HL-60/S4 treated with phorbol 12-myristate 13-acetate at 8.2 ng/mL for 4 days and 3 days (cell line): Measurements from ENCODE around the gene NAA20.

Experiments
- in situ Hi-C: fragments of 300-500 bp; cut with MboI; formaldehyde crosslinking; loops from 2 replicates; pipeline ENCODE4 v1.15.0; 2022; ENCODE audit warnings: low sequenced_read_pairs

The NAA20 gene

DNA sequence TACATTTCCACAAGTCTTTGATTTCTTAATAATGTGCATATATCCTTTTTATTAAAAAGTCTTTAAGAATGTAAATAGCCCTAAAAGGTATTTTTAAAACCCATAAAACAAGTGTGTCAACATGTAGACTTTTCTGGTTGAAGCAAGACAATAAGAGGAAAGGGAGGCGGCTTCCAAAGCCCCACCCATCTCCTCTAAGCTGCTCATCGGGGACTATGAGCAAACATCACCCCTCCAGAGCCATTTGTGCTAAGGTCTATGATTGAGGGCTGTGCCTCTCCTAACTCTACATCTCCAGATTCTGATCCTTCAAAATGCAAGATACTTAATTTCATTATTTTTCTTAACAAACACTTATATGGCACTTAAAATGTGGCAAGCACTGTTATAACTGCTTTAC is 2.5 kb upstream of the NAA20 start:
- in situ Hi-C loops, result no loop called here

DNA sequence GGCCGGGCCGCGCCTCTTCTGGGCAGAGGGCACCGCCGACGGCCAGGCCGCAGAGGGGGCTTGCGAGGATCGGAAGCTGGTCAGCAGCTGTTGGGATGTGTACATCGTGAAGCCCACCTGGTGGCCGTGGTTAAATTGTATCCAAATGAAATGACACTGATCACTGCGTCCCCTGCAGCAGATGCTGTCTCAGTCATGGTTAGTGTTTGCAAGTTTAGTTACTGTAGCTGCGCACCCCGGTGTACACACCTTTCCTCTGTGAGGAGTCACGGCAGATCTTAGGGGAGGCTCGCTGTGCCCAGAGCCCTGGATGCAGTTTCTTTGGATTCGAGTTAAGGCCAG is 653 bp downstream of the NAA20 start:
- in situ Hi-C loops, result no loop called here

DNA sequence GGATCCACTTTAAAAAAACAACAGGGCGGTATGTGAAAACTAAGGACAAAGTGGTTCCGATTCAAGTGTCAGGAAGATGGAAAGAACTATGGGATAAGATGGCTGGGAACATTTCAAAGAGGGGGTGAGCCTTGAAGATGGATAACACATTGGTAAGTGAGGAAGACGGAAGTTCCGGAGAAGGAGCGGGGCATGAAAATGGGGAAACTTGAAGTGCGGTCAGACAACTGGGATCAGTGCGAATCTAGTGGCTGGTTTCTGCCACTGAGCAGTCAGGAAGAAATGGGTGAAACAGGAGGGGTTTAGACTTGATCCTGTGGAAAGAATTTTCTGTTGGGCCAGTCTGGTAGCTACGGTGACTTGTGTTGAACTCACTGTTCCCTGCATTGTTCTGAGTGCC is 1.2 kb downstream of the NAA20 start:
- in situ Hi-C loops, result no loop called here

DNA sequence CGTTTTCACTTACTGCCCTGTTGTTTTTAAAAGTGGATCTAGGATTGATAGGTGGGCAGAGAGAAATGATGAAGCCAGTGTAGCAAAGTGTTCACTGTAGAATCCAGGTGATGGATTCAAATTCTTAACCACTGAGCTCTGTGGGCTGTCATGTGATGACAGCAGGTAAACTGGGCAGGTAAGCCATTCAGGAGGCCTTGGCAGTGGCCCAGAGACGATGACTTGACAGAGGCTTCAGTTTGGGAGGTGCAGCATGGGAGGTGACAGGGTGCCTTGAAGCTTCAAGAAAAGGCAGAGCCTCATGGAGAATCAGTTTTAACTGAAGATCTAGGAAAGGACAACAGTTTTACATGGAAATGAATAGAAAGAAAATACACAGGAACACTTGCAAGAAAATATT is 2.0 kb downstream of the NAA20 start:
- in situ Hi-C loops, result no loop called here

DNA sequence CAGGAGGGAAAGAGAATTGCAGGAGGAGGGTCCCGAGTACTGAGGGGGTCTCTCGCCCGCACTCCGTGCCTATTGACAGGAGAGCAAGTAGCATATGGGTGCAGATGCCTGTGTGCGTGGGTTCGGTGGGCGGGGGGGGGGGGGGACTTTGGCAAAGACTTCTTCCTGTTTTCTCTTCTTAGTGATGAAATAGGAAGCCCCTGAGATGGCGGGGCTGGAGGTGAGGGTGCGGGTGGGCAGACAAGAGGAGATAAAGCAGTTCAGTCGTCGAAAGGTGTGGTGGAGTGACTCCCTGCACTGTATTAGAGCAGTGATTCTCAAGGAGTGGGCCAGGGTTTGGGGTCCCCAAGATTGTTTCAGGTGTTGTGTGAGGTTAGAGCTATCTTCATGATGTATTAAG is 3.7 kb downstream of the NAA20 start:
- in situ Hi-C loops, result no loop called here

DNA sequence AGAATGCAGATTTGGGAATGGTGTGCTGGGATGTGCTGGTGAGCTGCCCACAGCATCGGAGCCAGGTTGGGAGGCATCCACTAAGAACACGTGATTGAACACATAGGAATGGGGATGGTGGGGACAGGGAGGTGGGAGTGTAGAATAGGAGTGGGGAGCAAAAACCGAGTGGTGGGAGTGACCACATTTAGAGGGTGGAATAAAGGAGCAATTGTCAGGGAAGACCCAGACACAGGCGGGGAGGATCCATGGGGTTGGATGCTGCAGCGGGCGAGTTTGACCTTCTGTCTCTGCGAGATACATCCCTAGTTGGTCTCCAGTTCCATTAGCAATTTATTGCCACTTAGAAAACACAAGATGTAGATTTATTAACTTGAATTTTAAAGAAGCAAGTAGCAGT is 4.7 kb downstream of the NAA20 start:
- in situ Hi-C loops, result no loop called here

DNA sequence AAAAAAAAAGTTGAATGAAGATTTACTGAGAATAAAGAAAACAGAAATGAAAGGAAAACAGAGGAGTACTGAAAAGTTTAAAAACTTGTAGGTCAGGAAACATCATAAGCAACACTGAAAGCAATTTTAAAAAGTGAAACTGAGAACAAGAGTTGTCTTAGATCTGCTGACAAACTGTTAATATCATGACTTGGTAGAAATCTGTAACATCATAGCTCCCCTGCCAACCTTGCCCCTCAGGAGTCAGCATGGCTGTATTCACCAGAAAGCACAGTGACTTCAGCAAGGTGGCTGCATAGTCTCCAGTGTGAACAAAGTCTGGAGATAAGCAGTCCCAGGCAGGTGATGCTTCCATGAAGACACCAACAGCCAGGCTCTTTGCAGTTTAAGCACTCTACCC is 5.3 kb downstream of the NAA20 start:
- in situ Hi-C loops, result no loop called here

DNA sequence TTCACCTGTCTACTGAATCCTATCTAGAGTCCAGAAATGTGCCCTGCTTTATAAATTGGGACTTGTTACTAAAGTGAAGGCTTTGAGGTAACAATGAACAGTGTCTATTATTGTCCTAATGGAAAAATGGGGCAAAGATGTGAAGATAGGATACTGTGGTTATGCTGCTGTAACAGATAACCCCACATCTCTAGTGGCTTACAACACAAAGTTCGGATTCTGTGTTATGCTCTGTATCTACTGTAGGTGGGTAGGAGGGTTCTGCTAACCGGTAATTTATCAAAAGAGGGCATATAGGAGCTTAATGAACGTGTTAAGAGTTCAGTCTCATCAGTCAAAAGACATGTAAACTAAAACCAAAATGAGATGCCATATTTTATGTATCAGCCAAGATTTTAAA is 6.2 kb downstream of the NAA20 start:
- in situ Hi-C loops, result no loop called here

DNA sequence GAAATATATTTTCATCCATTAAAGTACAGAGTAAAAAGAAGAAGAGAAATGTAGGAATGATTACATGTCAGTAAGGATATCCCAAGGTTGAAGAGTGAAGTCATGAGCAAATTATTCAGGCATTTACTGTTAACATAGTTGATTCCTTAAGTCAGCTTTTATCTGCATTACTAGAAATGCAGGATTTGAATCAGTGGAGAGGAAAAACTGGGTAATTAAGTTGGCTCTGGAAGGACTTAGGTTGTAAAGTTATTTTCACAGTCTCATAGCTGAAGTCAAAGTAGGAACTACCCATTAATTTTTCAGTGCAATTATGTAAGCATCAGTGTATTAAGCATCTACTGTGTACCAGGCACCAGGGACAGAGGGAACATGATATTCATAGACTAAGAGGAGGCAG is 7.8 kb downstream of the NAA20 start:
- in situ Hi-C loops, result no loop called here

DNA sequence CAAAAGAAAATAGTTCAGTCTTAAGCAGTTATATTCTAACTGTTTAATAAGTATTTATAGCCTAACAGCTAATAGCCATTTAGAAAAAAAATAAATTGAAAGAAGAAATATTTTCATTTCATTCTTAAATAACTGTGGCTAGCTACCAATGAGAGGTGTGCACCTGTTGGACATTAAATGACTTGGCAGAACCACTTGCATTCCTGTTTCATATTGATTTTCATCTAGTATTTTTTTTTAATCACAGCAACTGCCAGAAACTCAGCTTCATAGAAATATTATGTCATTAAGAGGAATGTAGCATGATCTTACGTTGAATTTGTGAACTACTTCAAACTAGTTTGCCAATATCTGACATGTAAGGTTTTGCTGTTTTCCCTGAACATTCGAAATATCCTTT is 10.1 kb downstream of the NAA20 start:
- in situ Hi-C loops, result no loop called here

DNA sequence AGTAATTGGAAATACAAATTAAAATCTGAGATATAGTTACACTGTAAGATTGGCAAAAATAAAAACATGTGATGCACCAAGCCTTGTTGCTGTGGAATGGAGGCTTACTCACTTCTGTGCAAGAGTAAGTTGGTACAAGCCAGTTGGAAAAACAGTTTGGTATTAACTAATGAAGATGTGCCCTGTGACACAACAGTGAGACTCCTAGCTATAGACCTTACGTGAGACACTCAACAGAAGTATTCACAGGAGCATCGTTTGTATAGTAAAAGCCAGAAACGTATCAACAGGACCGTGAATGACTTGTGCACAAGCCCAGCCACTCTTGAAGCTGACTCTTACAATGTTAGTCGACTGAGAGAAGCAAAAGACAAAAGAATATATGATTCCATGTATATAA is 14.6 kb downstream of the NAA20 start:
- in situ Hi-C loops, result no loop called here

DNA sequence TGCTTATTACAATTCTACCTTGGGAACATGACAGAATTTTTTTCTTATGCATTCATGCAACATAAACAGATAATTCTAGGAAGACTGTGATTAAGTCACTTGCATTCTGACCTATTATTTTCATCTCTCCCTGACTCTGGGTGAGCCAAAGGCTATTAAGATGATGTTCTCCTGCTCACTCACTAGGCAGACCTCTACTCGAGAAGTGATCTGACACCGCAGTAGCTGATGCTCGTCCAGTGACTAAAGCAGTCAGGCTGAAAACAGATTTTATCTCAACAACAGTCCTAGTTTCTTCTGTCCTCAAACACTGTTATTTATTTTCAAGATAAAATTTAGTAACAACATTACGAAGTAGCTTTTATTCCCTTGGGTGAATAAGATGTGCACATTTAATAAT is 17.3 kb downstream of the NAA20 start:
- in situ Hi-C loops, result no loop called here

DNA sequence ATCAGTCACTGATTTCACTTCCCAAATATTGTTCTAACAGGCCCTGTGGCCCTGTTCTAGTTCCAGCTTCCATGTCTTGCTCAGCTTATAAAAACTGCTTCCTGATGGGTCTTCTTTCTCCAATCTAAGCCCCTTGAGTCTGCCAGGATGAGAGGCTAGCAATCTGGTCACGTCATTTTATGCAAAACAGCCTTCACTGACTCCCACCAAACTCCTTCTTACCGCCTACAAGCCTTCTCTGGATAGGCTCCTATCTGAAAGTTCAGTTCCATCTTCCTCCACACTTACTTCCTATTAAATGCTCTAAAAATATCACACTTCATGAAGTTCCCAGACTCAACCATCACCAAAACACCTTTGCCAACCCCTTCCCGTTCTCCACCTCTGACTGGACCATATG is 19.6 kb downstream of the NAA20 start:
- in situ Hi-C loops, result no loop called here

DNA sequence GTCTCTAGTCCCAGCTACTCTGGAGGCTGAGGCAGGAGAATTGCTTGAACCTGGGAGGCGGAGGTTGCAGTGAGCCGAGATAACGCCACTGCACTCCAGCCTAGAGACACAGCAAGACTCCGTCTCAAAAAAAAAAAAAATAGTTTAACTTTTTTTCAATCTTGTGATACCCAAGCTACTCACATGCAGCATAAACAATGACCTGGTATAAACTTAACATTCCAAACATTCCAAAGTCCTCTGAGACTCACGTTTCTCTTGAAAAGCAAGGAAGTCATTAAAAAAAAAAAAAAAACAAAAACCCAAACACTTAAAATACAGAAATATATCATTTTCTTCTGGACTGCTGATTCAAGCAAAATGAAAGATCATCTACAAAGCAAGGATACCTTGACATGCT is 20.8 kb downstream of the NAA20 start:
- in situ Hi-C loops, result no loop called here

DNA sequence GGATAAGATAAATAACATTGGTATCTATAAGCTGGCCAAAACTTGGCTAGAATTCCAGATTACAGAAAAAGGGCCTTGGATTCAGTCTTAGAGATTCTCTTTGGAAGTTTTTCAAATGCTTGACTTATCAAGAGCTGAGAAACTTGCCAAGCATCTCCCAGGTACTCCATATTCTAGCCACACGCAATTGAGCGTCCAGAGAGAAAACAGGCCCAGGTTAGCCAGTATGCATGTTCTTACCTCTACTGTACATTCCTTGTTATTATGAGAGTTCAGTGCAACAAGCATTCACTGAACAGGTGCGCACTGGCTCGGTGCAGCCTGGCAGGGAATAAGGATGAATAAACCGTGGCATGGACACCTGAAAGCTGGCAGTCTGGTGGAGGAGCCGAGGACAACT is 21.4 kb downstream of the NAA20 start:
- in situ Hi-C loops, result no loop called here

DNA sequence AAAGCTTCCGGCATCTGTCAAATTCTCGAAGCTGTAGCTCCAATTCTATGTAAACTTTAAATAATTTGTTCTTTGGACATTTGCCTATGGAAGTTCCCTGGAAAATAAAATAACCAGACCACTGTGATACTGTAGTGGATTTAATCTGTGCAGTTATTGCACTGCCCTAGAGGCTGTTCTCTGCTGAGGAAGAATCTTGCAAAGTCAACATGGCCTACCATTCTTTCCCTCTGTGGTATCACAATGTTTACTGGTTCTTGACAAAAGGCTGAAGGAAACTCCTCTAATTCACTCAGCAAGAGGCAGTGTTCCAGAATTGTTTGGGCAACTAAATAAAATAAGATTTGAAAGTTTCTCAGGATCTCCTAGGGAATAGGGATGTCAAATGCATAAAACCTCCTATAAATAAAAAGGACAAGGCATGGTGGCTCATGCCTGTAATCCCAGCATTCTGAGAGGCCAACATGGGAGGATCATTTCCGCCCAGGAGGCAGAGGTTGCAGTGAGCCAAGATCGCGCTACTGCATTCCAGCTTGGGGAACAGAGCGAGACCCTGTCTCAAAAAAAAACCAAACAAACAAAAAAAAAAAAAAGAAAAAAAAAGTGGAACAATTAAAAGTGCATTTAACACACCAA is 22.7 kb downstream of the NAA20 start:
- in situ Hi-C loops, result no loop called here

DNA sequence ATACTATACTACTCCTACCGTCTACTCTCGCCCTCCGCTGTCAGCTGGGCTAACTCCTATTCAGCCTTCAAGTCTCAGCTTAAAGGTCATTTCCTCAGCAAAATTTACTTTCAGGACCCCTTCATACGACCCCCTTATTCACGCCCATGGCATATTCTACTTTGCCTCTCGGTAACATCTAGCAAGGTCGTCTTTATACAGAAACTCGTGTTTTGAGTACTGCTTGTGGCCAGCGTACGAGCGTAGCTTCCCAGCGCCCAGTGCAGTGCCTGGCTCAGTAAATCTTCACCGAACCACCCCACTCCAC is 34.6 kb downstream of the NAA20 start:
- in situ Hi-C loops, result no loop called here

DNA sequence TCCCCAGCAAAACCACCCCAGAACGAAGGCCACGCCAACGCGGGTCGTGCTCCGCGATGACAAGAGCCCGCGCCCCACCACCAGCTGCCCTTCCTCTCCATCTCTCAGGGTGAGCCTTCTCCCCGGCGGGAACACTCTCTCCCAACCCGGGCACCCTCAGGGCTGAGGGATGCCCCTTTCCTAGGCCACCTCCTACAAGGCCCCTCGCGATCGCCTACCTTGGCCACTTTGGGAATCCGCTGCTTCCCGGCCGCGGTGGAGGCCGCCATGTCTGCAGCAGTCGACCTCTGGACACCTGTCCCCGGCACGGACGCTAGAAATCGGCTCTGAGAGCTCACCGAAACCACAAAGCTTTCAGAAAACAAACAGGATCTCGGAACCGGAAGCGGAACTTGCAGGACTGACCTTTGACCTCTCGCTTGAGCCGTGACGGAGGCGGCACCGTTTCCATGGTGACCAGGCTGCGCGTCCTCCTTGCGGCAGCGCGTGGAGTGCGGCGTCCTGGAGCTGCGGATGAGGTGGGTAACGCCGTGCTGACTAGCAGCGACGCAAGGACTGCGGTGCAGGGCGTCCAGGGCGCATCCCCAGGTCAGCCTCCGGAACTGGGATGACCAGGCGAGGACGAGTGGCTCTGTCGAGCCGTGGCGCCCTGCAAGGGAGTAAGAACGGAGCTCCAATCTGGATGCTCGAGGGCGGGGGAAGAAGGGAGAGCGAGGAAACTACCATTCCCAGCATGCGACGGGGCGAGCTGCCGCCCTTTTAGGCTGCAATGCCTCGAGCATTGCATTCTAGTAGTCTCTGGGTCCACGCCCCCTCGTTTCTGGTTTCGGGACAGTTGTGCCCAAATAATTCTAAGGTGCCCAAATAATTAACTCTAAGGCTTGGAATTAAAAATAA is 35.2 kb downstream of the NAA20 start, which contains the start of the genes CFAP61 and CRNKL1:
Gene CFAP61 (plus strand): TSS at position 459 of the 897 bp plus-strand sequence. CDS start 4,122 bp downstream, outside the sequence.
Gene CRNKL1 (minus strand): TSS at position 393 of the 897 bp plus-strand sequence. CDS start 124 bp downstream, at position 269.
- in situ Hi-C loops, result no loop called here

DNA sequence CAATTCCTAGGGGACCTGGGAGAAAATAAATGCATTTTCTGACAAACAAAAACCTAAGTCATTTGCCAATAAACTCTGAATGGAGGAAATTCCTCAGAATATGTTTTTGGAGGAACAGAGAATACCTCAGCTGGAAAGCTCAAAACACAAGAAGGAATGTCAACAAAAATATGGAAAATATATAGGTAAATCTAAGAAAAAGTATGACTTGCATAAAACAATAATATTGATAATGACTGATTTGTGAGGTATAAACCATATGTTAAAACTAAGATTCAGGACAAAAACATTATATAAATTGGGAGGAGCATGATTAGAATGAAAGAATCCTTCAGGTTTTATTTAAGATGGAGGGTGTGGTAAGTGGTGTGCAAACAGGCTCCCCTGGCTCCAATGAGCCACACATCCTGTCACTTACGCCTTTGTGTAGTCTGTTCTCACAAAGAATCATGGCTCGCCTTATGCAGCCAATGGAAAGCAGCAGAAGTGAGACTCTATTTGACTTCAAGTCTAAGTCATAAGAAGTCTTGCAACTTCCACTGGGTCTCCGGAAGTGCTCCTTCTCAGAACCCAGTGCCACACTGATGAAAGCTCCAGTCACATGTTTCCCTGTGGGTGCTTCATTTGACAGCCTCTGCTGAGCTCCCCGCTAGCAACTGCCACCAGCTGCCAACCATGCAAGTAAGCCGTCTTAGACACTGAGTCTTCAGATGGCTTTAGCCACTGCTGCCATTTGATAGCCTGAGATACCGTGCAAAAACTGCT is 43.3 kb downstream of the NAA20 start:
- in situ Hi-C loops, result no loop called here

DNA sequence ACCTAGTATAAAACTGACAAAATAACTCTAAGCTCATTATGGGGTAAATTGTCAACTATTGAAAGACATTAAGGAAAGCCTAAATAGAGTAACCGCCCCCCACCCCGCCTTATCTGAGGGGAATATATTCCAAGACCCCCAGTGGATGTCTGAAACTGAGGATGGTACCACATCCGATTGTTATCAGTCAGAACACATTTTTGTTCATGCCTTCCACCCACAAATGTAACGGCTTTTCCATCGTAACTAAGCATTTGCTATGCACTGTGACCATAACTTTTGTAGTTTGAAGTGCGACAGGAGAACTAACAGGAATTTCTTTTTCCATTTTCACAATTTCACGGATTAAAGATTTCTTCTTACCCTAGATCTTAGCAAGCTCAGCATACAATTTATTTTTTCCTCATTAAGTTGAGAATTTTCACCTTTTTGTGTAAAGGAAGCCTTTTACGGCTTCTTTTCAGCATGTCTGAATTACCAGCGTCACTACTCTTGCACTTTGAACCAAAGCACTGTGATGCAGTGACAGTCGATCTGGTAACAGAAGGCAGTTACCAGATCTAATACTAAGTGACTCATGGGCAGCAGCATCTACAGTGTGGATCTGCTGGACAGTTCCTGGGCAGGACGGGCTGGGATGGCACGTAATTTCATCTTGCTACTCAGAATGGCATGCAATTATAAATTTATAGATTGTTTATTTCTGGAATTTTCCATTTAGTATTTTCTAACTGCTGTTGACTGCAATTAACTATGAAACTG is 47.0 kb downstream of the NAA20 start:
- in situ Hi-C loops, result no loop called here

DNA sequence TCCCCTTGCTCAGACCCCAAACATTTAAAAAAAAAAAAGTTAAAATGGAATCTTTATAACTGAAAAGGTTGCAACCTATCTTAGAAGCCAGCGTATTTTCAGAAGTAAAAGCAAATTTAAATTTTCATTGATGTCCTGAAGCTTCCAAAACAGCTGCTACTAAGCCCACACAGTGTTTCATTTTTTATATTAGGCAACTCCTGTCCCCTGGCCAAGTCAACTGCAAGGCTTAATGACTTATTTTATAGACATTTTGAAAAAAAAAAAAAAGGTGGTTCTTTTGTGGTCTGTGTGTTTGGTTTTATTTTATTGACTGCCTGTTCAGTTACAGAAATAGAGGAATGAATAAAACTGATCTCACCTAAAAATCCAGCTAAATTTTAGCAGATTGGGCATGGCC is 48.2 kb downstream of the NAA20 start:
- in situ Hi-C loops, result no loop called here
